Stimulated activated CD4-positive, alpha-beta T cell treated with anti-CD3 and anti-CD28 coated beads, Interleukin-15, amount 100 ng/mL, for 48 hours (primary cell): Measurements from ENCODE around the gene DUOX2.

ENCODE experiments used
- DNase-seq, 2 donors: peaks; one replicate each; pipeline ENCODE4 v3.0.0-alpha.2; 2020; ENCODE audit warnings: low read depth in 2 of 2

The DUOX2 gene

DNA sequence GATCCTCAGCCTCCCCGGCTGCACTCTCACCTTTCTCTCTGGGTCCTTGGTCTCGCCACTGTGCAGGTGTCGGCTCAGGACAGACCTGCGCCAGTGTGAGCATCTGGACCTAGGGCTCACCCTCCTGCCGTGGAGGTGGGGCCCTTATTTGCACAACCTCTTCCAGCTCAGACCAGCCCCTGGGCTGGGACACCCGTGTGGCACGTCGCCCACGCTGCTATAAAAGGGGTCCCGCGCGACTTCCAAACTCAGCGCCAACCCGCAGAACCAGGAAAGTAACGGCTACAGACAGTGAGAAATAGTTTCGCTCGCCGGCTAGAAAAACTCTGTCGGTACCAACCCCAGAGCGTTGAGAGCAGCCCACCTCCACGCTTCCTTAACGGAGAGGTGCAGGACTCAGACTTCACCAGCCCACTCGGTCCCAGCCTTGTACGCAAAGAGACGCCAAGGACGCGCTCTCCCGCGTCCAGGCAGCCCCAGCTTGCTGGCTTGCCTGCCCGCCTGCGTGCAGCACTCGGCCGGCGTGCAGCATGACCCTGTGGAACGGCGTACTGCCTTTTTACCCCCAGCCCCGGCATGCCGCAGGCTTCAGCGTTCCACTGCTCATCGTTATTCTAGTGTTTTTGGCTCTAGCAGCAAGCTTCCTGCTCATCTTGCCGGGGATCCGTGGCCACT lies at the start of gene DUOX2, which contains the start of gene DUOXA2:
Gene DUOX2, minus strand, starts transcription at position 97 of the 675 bp plus-strand sequence. CDS start 761 bp downstream, outside the sequence.
Gene DUOXA2, plus strand, starts transcription at position 251 of the 675 bp plus-strand sequence. Its CDS starts 280 bp downstream, at position 531.
- no peak for DNase-seq

DNA sequence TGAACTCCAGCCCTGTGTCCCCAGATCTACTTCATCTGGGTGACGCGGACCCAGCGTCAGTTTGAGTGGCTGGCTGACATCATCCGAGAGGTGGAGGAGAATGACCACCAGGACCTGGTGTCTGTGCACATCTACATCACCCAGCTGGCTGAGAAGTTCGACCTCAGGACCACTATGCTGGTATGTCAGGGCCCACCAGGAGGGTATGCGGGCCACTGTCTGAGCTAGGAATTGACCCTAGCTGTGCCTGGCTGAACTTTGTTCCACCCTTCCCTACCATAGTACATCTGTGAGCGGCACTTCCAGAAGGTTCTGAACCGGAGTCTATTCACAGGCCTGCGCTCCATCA lies 49.5 kb upstream of the DUOX2 start:
- DNase-seq, result no peak

DNA sequence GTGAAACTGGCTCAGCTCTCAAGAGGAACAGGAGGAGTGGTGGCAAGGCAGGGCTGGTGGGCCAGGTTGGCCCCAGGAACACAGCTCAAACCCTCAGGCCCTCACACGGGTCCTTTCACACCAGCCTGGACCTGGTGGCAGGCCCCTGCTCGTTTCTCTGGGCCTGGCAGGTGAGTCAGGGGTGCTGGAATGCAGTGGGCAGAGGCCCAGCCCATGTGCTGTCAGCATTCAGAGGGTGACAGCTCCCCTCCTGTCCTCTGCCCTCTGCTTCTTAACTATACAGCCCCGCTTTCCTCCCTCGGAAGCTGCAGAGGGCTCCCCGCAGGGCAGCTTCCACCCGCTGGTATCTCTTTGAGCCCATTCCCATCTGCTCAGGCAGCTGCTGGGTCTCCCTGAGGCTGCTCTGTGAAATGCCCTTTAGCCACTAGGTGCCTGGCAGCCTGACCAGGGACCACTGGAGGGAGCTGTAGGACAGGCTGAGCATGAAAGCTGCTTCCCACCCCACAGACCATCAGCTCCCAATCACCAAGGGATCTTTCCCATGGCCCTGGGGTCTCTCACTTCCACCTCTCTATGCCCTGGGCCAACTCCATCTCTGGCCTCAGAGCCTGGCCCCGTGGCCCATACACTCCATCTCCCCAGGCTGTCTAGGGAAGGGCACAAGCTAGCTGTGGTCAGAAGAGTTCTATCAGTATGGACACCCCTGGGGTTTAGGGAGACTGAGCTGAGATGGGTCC lies 49.0 kb upstream of the DUOX2 start:
- DNase-seq, result peak in 1 of 2 donors; percentile 52

DNA sequence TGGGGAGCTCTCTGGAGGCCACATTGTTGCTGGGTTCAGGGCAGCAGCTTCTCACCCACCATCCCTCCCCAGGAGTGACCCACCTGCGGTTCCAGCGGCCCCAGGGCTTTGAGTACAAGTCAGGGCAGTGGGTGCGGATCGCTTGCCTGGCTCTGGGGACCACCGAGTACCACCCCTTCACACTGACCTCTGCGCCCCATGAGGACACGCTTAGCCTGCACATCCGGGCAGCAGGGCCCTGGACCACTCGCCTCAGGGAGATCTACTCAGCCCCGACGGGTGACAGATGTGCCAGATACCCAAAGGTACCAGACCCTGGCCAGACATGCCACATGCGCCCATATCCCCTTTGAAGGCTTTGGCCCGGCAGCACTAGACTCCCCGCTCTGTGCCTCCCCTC lies 47.7 kb upstream of the DUOX2 start:
- DNase-seq, result no peak

DNA sequence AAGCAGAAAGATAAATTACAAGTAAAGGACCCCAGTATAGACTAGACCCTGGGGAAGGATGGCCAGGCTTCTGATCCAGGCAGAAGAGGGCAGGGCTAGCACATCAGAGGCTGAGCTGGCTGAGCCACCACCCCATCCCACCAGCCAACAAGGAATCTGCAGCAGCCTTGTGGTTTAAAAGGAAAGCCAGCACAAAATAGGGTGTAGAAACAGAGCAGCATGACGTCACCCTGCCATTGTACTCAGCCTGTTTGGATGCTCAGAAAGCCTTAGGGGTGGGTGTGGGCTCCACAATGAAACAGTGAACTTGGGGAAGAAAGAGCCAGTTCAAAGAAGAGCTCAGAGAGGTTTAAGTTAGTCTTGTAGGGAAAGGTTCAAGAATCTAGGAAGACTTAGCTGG lies 44.0 kb upstream of the DUOX2 start:
- DNase-seq, result no peak

DNA sequence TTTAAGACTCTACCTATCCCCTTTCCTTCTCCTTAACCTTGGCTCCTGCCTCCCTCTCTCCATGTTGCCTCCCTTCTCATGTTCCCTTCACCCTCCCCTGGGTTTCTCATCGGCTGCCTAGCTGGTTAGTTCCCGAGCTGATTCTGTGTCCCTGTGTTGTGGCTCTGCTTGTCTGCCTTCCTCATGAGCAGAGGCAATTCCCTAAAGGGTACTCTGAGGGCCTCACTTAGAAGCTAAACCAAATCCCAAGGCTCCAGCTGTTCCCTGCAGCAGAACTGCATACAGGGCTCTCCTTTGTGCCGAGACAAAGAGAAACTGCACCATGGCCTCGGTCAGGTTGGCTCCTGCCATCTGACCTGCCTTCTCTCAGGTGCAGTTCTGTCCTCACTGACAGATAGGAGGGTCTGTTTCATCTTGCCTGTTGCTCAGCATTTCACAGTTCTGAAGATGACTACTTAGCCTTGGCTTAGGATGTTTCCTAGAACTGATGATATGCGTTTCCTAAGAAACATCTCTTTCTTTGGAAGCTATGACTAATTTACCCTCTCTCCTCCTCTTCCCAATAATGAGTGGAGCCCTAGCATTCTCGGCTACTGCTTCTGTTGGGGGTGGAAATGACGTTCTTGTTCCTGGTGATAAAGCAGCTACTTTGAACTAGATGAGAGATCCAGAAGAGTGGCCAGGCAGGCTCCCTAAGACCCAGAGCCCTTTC lies 42.9 kb upstream of the DUOX2 start:
- no peak for DNase-seq

DNA sequence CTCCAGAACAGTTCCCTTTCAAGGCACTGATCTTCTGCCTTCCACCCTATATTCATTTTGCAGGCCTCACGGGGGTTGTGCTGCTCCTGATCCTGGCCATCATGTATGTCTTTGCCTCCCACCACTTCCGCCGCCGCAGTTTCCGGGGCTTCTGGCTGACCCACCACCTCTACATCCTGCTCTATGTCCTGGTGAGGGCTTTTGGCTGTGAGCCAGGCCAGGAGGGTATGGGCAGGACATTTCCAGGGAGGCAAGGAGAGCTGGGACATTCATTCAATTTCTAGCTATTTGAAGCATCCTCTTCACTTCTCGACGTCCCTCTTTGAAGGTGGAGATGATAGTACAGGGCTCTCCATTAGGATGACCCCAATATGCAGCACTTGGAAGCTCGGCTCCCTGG lies 41.8 kb upstream of the DUOX2 start:
- no peak for DNase-seq

DNA sequence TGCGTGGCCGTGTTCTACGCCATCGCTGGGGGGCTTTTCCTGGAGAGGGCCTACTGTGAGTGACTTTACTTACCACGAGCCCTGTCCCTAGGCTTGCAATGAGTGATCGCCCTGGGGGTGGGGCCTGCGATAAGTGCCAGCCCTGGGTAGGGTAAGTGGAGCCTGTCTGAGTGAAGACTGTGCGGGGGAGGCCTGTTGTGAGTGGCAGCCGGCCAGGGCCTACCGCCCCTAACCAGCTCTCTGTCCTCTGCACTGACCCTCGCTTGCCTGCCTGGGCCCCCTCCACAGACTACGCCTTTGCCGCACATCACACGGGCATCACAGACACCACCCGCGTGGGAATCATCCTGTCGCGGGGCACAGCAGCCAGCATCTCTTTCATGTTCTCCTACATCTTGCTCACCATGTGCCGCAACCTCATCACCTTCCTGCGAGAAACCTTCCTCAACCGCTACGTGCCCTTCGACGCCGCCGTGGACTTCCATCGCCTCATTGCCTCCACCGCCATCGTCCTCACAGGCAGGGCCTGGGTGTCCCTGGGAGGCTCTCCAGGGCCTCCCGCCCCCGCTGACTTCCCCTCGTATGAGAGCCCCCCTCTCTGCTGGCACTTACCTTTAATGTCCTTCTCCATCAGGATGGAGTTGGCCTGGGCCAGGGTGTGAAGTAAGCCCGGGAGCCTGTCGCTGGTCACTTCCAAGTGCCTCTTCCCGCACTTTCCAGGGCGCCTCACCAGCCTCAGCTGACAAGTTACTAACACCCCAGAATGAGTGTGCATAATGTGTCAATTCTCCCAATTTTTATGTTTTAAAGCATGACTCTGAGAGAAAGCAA lies 38.2 kb upstream of the DUOX2 start:
- no peak for DNase-seq

DNA sequence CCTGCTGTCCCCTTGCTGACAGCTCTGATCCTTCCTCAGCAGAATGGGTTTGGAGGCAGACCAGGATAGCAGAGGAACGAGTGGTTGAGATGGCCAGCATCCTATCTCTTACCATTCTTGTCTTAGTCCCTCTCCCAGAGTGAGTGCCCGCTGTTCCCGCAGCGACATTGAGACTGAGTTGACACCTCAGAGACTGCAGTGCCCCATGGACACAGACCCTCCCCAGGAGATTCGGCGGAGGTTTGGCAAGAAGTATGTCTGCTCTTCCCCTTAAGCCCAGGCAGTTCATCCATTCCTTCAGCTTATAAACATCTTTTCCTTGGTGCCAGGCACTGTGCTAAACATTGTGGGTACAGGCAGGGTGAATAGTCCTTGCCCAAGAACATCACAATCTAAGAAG lies 37.0 kb upstream of the DUOX2 start:
- no peak for DNase-seq

DNA sequence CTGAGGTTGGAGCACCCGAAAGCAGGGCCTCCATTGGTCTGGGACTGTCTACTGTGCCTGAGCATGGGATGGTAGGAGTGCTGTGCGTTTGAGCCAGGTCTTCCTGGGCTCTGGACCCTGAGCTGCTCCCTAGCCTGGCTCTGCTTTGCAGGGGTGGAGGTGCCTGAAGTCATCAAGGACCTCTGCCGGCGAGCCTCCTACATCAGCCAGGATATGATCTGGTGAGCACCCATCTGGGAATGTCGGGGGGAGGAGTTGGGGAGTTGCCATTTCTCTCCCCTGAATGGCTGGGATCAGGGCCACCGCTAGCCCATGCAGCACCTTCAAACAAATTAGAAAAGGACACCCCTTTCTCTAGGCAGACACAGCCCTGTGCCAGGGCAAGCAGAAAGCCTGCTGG lies 36.5 kb upstream of the DUOX2 start:
- no peak for DNase-seq

DNA sequence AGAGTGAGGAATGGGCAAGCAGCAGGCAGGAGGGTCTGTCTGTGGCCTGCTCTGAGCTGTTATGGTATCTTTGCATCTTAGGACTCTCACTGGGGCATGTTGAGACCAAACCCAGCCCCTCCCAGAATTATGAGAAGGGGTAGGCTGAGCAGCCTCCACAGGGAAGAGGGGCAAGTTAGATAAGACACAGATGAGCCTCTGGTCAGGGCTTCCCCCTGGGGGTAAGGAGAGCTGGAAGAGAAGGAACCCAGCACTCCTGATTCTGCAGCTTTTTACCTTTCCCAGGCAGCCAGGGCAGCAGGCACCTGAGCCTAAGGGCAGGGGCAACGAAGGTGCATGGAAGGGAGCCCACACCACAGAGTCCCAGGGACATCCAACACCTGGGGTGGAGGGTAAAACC lies 35.1 kb upstream of the DUOX2 start:
- DNase-seq, result no peak

DNA sequence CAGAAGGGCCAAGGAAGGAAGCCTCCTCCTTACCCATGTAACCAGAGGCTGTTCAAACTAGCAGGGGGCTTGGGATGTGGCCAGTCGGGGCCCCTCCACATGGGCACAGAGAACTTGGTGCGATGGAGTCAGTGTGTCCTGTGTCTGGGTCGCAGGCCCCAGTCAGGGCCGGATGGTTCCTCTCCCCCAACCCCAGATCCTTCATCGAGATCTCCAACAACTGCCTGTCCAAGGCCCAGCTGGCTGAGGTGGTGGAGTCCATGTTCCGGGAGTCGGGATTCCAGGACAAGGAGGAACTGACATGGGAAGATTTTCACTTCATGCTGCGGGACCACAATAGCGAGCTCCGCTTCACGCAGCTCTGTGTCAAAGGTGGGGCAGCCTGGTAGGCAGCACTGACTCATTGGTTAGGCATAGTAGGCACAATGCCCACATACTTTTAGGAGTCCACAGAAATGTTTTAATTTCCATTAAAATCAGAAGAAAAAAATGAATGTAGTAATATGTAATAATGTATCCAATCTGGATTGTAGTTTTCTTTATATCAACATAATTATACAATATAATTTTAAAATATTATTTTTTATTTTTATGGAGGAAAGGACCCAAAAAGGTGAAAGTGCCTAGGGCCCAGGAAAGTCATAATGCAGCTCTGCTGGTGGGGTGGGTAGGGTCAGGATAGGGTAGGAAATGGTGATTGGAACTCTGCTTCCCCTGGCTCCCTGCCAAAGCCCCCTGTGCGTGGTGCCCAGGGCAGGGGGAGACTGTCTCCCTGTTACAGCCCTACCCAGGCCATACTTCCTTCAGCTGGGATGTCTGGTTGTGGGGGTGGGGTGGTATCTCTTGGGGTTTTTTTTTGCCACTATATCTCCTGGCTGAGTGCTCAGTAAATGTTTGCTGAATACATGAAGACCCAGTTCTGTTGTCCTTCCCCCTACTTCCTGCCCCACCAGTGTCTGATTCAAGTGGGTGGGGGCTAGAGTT lies 34.4 kb upstream of the DUOX2 start:
- DNase-seq, result no peak

DNA sequence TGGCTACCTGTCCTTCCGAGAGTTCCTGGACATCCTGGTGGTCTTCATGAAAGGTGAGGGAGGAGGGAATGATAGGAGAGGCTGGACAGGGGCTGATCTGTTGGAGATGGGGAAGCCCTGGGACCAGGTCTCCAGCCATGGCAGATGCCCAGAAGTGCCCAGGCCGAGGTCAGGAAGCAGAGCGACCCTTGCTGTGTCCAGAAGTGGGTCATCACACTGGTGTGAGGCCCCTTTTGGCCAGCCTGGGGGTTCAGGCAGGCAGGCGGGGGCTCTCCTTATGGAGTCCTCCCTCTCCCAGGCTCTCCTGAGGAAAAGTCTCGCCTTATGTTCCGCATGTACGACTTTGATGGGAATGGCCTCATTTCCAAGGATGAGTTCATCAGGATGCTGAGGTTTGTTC lies 33.6 kb upstream of the DUOX2 start:
- no peak for DNase-seq

DNA sequence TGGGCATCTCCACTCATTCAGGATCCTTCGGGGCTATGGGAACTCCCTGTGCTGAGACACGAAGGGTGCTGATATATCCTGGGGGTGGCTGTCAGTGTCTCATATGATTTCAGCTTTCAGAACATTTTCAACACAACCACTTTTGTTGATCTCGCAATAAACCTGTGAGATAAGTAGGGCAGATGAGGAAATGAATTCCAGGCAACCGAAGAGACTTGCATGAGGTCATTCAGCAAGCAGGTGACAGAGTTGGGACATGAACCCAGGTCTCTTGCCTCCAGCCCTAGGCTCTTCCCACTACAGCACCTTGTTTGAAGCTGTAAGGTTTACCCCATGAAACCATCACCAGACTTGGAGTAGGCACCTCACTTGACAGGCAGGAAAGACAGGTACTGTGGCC lies 32.4 kb upstream of the DUOX2 start:
- no peak for DNase-seq

DNA sequence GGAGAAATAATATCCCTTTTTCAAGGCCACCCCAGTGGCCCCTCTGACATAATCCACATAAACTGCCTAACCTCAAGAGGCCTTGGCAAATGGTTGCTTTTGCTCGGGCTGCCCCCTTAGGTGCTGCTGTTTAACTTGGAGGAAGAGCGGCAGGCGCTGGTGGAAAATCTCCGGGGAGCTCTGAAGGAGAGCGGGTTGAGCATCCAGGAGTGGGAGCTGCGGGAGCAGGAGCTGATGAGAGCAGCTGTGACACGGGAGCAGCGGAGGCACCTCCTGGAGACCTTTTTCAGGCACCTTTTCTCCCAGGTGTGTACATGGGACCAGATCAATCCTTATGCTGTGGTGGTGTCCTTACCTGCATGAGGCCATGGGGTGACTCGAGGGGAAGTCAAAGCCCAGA lies 30.8 kb upstream of the DUOX2 start:
- no peak for DNase-seq

DNA sequence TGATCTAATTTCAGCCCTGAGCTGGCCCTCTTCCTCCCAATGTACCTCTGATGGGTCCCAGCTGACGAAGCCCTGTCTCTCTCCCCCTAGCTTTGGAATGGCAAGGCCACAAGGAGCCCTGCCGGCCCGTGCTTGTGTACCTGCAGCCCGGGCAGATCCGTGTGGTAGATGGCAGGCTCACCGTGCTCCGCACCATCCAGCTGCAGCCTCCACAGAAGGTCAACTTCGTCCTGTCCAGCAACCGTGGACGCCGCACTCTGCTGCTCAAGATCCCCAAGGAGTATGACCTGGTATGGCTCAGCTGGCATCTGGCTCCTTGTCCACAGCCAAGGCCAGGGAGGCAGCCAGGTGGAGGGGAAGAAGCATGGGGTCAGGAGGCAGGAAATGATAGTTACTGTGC lies 30.0 kb upstream of the DUOX2 start:
- no peak for DNase-seq

DNA sequence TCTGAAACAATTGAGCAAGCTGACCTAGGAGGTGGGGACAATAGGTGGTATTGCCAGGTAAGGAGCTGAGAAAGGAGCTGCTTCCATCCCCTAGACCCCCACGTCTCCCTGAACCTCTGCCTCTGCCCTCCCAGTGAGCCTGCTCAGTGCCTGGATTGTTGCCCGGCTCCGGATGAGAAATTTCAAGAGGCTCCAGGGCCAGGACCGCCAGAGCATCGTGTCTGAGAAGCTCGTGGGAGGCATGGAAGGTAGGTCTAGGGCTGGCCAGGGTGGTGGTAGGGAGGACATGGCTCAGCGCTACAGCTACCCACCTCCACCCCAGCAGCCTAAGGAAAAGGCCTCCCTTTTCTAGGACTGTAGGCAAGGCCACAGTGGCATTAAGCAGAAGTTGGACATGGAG lies 29.1 kb upstream of the DUOX2 start:
- no peak for DNase-seq

DNA sequence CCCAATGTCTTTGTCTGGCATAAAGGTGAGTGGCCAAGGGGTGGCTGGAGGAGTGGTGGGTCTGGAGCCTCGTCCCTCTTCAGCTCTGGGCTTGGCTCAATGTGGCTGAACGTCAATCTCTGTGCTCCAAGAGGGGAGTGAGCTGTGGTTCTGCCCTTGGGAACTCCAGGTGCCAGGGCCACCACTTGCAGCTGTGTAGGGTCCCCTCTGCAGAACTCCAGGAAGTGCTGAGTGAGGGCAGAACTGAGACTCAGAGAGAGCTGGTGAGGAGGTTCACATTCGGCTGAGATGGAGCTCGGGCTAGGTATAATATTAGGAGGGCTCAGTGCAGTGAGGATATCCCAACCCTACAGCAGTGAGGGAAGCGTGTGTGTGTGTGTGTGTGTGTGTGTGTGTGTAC lies 27.4 kb upstream of the DUOX2 start:
- DNase-seq, result no peak

DNA sequence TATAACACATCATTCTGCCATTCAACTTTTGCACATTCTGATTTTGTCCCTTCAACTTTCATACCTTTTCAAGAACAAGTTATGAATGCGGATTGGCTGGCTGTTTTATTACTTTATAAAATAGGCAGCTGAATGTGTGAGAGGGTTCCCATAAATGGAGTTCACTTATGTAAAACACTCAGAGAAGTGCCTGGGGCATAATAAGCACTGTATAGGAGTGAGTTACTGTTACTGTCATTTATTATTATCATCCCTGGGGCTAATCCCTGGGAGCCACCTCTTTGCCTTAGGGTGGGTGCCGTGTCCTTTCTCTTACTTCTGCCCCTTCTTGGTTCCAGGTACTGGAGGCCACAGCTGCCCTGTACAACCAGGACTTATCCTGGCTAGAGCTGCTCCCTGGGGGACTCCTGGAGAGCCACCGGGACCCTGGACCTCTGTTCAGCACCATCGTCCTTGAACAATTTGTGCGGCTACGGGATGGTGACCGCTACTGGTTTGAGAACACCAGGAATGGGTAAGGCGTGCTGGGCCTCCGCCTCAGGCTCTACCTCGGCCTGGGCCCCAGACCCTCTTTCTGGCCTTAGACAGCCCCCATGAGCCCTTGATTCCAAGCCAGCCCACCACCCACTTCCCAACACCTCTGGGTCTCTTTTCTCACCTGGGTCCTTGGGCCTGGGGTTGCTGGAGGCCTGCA lies 26.7 kb upstream of the DUOX2 start:
- DNase-seq, result no peak

DNA sequence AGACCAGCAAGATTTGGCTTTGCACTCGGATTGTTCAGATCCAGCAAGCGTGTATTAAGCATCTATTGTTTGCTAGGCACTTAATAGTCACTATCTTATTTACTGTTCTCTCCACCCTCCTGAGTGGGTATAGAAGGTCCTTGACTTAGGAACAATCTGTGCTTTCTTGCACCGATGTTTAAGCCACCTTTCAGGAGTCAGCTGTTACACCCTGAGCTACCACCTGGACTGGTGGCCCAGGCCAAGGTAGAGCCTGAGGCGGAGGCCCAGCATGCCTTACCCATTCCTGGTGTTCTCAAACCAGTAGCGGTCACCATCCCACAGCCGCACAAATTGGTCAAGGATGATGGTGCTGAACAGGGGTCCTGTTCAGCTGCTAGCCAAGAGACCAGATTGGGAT lies 25.8 kb upstream of the DUOX2 start:
- DNase-seq, result no peak
